Stromal cell of bone marrow (primary cell): ENCODE data around the gene OSBPL3.

Experiments
- DNase-seq: peaks from one replicate; pipeline ENCODE4 v3.0.0-alpha.2; 2012; ENCODE audit warnings: low read depth

OSBPL3 gene

DNA sequence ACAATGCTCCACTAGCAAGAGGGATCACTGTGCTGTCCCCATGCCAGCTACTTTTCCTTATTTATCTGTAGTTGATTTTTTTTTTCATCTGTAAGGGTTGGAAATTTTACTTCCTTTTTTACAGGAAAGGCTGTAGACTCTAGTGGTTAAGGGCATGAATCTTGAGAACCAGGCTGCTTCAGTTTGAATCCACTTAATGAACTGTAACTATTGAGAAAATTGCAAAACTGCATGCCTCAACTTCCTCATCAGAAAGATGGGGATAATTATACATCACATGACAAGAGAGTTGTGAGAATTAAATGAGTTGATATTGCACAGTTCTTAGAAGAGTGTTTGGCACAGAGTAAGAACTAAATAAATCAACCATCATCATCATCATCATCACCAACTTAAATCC is 116.4 kb downstream of the OSBPL3 start:
- DNase-seq = no peak

GRCh38 chr7:24862461-24862860 is 117.5 kb downstream of the OSBPL3 start:
- DNase-seq = no peak

DNA sequence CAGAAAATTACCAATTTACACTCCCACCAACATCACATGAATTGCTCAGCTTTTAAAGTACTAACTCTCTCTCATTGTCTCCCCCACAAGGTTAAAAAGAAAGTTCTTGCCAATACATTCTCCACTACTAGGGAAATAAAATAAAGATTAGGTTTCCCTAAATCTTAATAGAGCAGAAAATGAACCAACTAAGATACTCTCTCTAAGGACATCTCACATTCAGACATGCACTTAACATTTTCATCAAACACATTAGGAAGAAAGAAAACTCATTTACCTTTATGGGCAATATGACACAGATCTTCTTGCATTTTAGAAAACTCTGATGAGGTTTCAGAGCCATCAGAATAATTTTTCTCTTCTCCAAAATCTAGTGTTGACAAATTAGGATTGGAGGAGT is 118.6 kb downstream of the OSBPL3 start:
- DNase-seq = no peak

GRCh38 chr7:24860611-24861010 is 119.4 kb downstream of the OSBPL3 start:
- no peak for DNase-seq

DNA sequence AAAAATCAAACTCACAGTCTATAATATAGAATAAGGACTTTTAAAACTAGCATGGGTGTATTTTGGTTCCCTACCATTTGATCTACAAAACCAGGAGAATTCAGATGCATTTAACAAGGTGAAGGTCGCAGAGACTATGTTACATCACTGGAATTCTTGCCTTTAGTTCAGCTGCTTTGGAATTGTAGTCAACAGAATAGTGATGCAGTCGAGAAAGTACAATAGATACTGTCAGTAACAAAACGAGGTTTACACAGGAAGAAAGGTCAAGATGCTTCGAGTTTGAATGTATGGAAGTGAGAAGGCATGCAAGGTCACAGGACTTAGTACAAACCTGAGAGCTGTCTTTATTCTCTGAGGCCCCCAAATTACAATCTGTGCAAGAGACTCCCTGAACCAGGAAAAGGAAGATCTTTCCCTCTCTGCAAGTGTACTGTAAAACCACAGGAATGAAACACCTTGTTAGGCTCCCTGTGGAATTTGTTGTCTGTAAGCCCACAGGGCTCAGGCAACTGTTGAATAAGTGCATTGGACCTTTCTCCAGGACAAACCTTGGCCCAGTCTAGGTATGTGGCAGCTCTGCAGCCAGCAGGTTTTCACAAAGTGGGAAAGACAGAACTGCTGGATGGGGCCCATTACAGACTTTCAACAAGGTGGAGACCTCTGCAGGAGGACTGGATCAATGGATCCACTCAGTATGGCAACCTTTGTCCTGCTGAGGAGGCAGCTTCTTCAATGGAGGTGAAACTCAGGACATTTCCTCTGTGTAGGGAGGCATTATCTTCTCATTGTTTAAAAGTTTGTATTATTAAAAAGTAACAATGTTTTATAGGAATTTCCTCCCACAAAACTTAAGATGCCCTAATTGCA is 121.6 kb downstream of the OSBPL3 start:
- DNase-seq = no peak

- no peak for DNase-seq
These were observed 122.4 kb downstream of the OSBPL3 start for GRCh38 chr7:24857623-24858022.

DNA sequence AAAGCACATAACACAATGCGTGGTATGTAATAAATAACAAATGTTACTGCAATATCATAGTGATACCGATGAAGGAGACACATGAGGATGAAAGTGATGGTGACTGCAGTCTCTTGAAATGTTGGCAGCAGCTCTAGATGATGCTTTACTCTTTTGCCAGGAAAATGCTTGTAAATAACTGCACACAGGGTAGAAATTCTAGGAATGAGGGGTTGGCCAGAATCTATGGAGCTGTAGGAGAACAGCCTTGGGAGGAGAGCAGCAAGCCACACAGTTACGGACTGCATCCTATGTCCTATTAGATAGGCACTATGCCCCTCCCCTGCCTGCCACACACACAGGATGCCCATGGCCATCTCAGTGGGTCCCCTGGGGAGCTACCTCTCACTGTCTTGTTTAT is 125.1 kb downstream of the OSBPL3 start:
- no peak for DNase-seq

DNA sequence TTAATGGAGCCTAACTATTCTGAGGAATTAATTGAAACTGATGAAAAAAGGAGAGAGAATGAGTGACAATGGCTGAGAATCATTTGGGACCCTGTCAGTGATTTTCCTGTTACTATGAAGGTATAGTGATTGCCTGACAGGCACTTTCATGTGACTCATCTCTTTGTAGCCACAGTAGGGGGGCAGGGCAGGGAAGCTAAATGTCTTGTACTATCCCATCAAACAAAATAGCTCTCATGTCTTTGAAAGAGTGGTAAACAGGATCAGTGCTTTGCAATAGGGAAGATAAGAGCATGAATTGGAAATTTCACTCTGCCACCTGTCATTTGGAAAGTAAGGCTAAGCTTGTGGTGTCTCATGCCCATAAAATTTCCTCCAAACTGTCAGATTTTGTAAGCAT is 128.2 kb downstream of the OSBPL3 start:
- no peak for DNase-seq

GRCh38 chr7:24848878-24849277 is 131.1 kb downstream of the OSBPL3 start:
- no peak for DNase-seq

DNA sequence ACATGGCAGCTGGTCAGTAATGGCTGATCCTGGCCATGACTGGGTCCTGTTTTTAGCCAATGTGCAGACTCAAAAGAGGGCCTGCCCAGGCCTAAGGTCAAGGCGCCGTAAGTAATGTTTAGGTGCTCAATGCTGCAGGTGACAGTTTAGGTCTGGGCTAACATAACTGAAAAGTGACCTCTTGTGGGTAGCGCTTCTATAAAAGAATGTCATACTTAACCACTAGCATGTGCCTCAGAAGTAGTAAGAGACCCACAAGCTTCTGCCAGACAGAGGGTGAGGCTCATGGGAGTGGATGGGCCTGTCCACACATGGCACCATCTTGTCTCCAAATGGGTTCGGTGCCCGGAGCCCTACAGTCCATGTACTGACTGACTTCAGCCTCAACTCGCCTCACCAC is 132.2 kb downstream of the OSBPL3 start:
- no peak for DNase-seq

GRCh38 chr7:24843821-24844434 is 136.1 kb downstream of the OSBPL3 start:
- DNase-seq = no peak

DNA sequence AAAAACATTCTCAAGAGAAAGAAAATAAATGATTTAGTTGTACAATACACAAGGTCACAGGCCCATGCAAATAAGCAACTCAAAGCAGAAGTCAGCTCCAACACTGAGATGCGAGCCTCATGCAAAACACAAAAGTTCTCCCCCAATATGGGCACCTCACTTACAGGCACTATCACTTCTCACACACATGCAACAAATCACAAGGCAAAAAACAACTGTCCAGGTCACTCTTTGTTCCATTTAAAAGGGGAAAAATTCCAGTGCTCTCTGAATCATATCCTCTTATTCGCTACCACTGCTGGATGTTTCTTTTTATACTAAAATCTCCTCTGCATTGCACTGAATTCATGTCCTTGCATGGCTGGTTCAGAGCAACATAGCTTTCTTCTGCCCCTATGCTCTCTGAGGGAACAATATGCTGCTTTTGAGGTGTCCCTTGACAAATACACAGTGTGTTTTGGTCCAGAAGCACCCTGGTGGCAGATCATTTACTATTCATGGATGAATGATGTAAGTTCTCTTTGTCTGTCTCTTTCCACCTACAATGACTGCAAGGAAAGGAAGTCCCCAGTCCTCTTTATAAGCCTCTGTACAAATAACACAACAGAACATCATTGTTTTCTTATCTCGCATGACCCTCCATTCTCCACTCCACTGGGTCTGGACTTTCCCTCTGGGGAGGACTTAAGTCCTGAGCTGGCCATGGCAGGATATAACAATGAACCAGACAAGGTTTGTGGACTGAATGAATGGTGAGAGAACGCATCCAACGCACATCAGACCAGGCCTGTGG is 137.3 kb downstream of the OSBPL3 start:
- no peak for DNase-seq

GRCh38 chr7:24842029-24842428 is 137.9 kb downstream of the OSBPL3 start:
- no peak for DNase-seq

DNA sequence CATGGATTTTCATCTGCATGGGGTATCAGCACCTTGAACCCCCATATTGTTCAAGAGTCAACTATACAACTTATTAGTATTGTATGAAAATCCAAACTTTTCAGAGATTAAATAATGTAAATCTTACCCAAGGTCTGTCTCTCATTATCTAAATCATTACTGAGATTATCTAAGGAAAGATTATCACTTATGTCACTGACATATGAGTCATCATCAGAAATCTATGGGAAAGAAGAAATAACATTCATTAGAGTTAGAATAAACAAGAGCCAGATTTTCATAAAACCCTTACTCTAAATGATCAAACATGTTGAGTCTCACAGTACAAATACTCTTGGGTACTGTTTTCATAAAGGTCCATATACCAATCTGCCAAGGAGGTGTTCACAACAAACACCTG is 139.4 kb downstream of the OSBPL3 start:
- no peak for DNase-seq

GRCh38 chr7:24836084-24836483 is 143.9 kb downstream of the OSBPL3 start:
- DNase-seq = no peak

DNA sequence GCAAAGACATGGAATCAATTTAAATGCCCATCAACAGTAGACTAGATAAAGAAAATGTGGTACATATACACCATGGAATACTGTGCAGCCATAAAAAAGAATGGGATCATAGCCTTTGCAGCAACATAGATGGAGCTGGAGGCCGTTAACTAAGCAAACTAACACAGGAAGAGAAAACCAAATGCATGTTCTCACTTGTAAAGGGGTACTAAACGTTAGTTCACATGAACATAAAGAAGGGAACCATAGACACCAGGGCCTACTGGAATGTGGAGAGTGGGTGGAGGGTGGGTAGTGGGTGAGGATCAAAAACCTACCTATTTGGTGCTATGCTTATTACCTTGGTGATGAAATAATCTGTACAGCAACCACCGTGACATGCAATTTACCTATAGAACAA is 144.3 kb downstream of the OSBPL3 start:
- no peak for DNase-seq

- DNase-seq = no peak
These were observed 145.7 kb downstream of the OSBPL3 start for GRCh38 chr7:24834128-24834798.

- DNase-seq = no peak
These were observed 146.4 kb downstream of the OSBPL3 start for GRCh38 chr7:24833549-24833948.

DNA sequence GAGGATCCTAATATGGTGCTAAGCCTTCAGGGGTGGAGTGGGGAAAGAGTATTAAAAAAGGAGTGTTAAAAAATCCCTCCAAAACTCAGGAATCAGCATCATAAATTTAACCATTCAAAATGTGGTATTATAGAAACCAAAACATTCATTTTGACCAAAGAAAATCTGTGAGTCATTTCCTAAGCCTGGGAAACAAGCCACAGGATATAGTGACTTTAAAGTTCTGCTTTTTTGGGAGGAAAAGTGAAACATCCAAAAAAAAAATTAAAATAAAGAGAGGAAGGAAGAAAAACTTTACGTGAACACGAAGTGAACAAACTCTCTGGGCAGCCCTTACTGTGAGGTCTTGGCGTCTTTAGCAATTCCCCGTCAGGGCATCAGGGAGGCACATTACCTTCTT is 148.7 kb downstream of the OSBPL3 start:
- DNase-seq = peak; percentile 87

DNA sequence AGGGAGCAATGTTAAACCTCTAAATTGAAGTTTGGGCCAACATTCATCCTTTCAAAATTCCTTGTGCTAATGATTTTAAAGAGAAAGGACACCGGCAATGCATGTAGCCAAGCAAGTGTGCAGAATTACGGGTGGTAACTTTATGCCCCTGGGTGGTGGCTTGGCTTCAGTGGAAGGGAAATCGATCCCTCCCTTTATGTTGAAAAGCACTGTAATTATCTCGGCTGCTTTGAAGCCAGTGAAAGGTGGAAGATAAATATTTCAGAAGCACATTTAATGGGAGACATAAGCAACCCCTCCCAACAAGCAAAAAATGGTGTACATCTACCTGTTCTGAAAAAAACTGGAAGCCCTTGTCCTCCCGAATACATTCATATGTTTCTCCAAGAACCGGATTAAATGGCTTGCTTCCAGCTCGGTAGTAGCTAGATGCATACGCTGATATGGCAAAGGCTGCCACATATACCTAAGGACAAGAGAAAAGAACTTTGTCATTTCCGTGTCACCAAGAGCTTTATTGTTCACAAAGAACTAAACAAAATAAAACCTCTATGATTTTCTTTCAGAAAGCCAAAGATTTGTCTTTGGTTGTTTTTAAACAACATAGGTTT is 149.4 kb downstream of the OSBPL3 start:
- DNase-seq = no peak

DNA sequence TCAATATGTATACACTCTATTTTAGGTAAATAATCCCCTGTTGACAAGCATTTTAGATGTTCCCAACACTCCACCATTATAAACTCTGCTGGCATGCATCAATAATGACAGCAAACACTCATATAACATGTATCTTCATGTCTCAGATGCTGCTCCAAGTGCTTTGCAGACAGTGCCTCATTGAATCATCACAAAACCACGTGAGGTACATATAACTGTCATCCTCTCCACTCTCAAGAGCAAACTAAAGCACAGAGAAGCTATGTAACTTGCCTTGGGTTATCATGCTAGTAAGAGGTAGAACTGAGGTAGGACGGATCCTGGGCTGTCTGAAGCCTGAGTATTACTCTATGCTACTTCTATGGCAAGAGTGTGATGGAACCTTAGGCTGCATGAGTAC is 150.2 kb downstream of the OSBPL3 start:
- no peak for DNase-seq
